ENCODE measurements around the gene OR2G2.

Gene OR2G2

GRCh38 chr1:247588060-247588459 is at the start of gene OR2G2:
Gene OR2G2 (plus strand): TSS chr1:247588360. CDS start chr1:247588360, 0 bp downstream.
- DNase-seq (ENCODE audit: low spot score) = no peak

GRCh38 chr1:247538561-247538960 is 49.6 kb upstream of the OR2G2 start:
- DNase-seq (ENCODE audit: low spot score) = no peak

- no peak for DNase-seq (ENCODE audit: low spot score)
These were observed 48.9 kb upstream of the OR2G2 start for GRCh38 chr1:247539215-247539614.

GRCh38 chr1:247540581-247540980 is 47.6 kb upstream of the OR2G2 start:
- no peak for DNase-seq (ENCODE audit: low spot score)

GRCh38 chr1:247542811-247543210 is 45.3 kb upstream of the OR2G2 start:
- DNase-seq (ENCODE audit: low spot score) = no peak

GRCh38 chr1:247548092-247548491 is 40.1 kb upstream of the OR2G2 start:
- no peak for DNase-seq (ENCODE audit: low spot score)

GRCh38 chr1:247548769-247549182 is 39.4 kb upstream of the OR2G2 start, which contains the start of gene GCSAML:
Gene GCSAML (plus strand): TSS chr1:247549134. CDS start chr1:247549192, 58 bp downstream.
- DNase-seq (ENCODE audit: low spot score) = no peak

GRCh38 chr1:247551721-247552120 is 36.4 kb upstream of the OR2G2 start:
- no peak for DNase-seq (ENCODE audit: low spot score)

GRCh38 chr1:247552231-247552630 is 35.9 kb upstream of the OR2G2 start:
- DNase-seq (ENCODE audit: low spot score) = no peak

GRCh38 chr1:247557926-247558674 is 30.1 kb upstream of the OR2G2 start:
- DNase-seq (ENCODE audit: low spot score) = no peak

GRCh38 chr1:247561711-247562110 is 26.4 kb upstream of the OR2G2 start:
- DNase-seq (ENCODE audit: low spot score) = no peak

- no peak for DNase-seq (ENCODE audit: low spot score)
These were observed 26.0 kb upstream of the OR2G2 start for GRCh38 chr1:247562198-247562597.

GRCh38 chr1:247574236-247574635 is 13.9 kb upstream of the OR2G2 start:
- DNase-seq (ENCODE audit: low spot score) = no peak

GRCh38 chr1:247574664-247575063 is 13.5 kb upstream of the OR2G2 start:
- no peak for DNase-seq (ENCODE audit: low spot score)

- DNase-seq (ENCODE audit: low spot score) = no peak
These were observed 11.6 kb upstream of the OR2G2 start for GRCh38 chr1:247576514-247576913.

GRCh38 chr1:247578946-247579460 is 9.2 kb upstream of the OR2G2 start:
- no peak for DNase-seq (ENCODE audit: low spot score)

- no peak for DNase-seq (ENCODE audit: low spot score)
These were observed 17.1 kb downstream of the OR2G2 start, which contains the start of gene OR2G3 for GRCh38 chr1:247605286-247605685. Gene OR2G3 (plus strand): TSS chr1:247605586. CDS start chr1:247605586, 0 bp downstream.

GRCh38 chr1:247613405-247613804 is 25.2 kb downstream of the OR2G2 start:
- no peak for DNase-seq (ENCODE audit: low spot score)

- no peak for DNase-seq (ENCODE audit: low spot score)
These were observed 26.5 kb downstream of the OR2G2 start for GRCh38 chr1:247614625-247615024.

GRCh38 chr1:247627951-247628350 is 39.8 kb downstream of the OR2G2 start:
- DNase-seq (ENCODE audit: low spot score) = no peak

- DNase-seq (ENCODE audit: low spot score) = no peak
These were observed 49.9 kb downstream of the OR2G2 start for GRCh38 chr1:247638011-247638410.

GRCh38 chr1:247638781-247639180 is 50.6 kb downstream of the OR2G2 start:
- DNase-seq (ENCODE audit: low spot score) = no peak

Measured in AG20443 (cell line).